Trophoblast cell (in vitro differentiated cells and primary cell): ENCODE measurements around the gene SLC25A40.
"Not testable (repeated sequence)": the region's sequence is repeated elsewhere in the genome, so short reads cannot be mapped to it uniquely, and the experiment has no call there.

Source experiments
- DNase-seq, 2 donors: peaks; one replicate each; pipeline ENCODE4 v3.0.0-alpha.2; 2016
- H2AFZ ChIP-seq: 2 replicates; pipeline ENCODE4 v1.6.1; 2013; ENCODE audit warnings: low read length, moderate library complexity, mild to moderate bottlenecking; ENCODE audit not compliant: insufficient read depth, poor library complexity
- H2AK5ac ChIP-seq: 2 replicates; pipeline ENCODE4 v1.6.1; 2013; ENCODE audit warnings: mild to moderate bottlenecking, low read length
- H2BK120ac ChIP-seq: 2 replicates; pipeline ENCODE4 v1.6.1; 2013; ENCODE audit warnings: low read length, mild to moderate bottlenecking, moderate library complexity; ENCODE audit not compliant: insufficient read depth, poor library complexity
- H2BK12ac ChIP-seq: 2 replicates; pipeline ENCODE4 v1.6.1; 2013; ENCODE audit warnings: mild to moderate bottlenecking, low read length, moderate library complexity
- H2BK5ac ChIP-seq: 2 replicates; pipeline ENCODE4 v1.6.1; 2013; ENCODE audit warnings: low read length, low read depth, moderate library complexity, mild to moderate bottlenecking; ENCODE audit not compliant: poor library complexity
- H3K14ac ChIP-seq: 2 replicates; pipeline ENCODE4 v1.6.1; 2013; ENCODE audit warnings: mild to moderate bottlenecking, low read length
- H3K18ac ChIP-seq: 2 replicates; pipeline ENCODE4 v1.6.1; 2013; ENCODE audit warnings: mild to moderate bottlenecking, low read length
- H3K23ac ChIP-seq: 2 replicates; pipeline ENCODE4 v1.6.1; 2013; ENCODE audit warnings: low read length
- H3K27ac ChIP-seq: 2 replicates; pipeline ENCODE4 v1.5.1; 2013; ENCODE audit warnings: low read depth, mild to moderate bottlenecking, inconsistent platforms, low read length, moderate library complexity
- H3K27me3 ChIP-seq: 2 replicates; pipeline ENCODE4 v1.6.1; 2013; ENCODE audit warnings: inconsistent platforms, mild to moderate bottlenecking, low read length, moderate library complexity; ENCODE audit not compliant: insufficient read depth
- H3K36me3 ChIP-seq, 2 experiments: 1 replicate in 1 of 2; 2 replicates in 1 of 2; pipeline ENCODE4 v1.6.1; 2013; ENCODE audit warnings: low read length in 2 of 2, mild to moderate bottlenecking in 2 of 2, moderate library complexity in 1 of 2; ENCODE audit not compliant: insufficient read depth in 2 of 2, control insufficient read depth in 1 of 2
- H3K4ac ChIP-seq: 2 replicates; pipeline ENCODE4 v1.6.1; 2013; ENCODE audit warnings: low read depth, mild to moderate bottlenecking, low read length, moderate library complexity
- H3K4me1 ChIP-seq, 2 experiments: 1 replicate in 1 of 2; 2 replicates in 1 of 2; pipeline ENCODE4 v1.6.1; 2013; ENCODE audit warnings: low read length in 2 of 2, mild to moderate bottlenecking in 2 of 2, moderate library complexity in 1 of 2; ENCODE audit not compliant: insufficient read depth in 2 of 2, control insufficient read depth in 1 of 2
- H3K4me2 ChIP-seq: 2 replicates; pipeline ENCODE4 v1.6.1; 2013; ENCODE audit warnings: inconsistent platforms, mild to moderate bottlenecking, low read length, moderate library complexity
- H3K4me3 ChIP-seq: 2 replicates; pipeline ENCODE4 v1.5.1; 2013; ENCODE audit warnings: mild to moderate bottlenecking, low read depth, low read length, inconsistent platforms
- H3K79me1 ChIP-seq: one replicate; pipeline ENCODE4 v1.6.1; 2013; ENCODE audit warnings: low read length
- H3K79me2 ChIP-seq: 2 replicates; pipeline ENCODE4 v1.6.1; 2013; ENCODE audit warnings: low read length, mild to moderate bottlenecking; ENCODE audit not compliant: control insufficient read depth, insufficient read depth, poor library complexity
- H3K9ac ChIP-seq: 2 replicates; pipeline ENCODE4 v1.6.1; 2013; ENCODE audit warnings: mild to moderate bottlenecking, low read length
- H3K9me3 ChIP-seq: 2 replicates; pipeline ENCODE4 v1.6.1; 2013; ENCODE audit warnings: low read depth, mild to moderate bottlenecking, control low read depth, inconsistent platforms, low read length; ENCODE audit not compliant: insufficient read depth
- H4K12ac ChIP-seq: 2 replicates; pipeline ENCODE4 v1.6.1; 2013; ENCODE audit warnings: low read depth, mild to moderate bottlenecking, low read length, moderate library complexity
- H4K8ac ChIP-seq: 2 replicates; pipeline ENCODE4 v1.6.1; 2013; ENCODE audit warnings: low read depth, mild to moderate bottlenecking, low read length, moderate library complexity
- H4K91ac ChIP-seq: one replicate; pipeline ENCODE4 v1.6.1; 2013; ENCODE audit warnings: low read depth, mild to moderate bottlenecking, low read length, moderate library complexity
- WGBS: extraction: QIAGEN DNeasy Blood & Tissue Kit; methylation state at CpG from one replicate; pipeline ENCODE4 v1.1.7; 2013; ENCODE audit warnings: missing lambda C conversion rate; ENCODE audit not compliant: insufficient read length, insufficient coverage; ENCODE audit errors: extremely low coverage; 5-methylcytosine and 5-hydroxymethylcytosine counted together

SLC25A40 gene

DNA sequence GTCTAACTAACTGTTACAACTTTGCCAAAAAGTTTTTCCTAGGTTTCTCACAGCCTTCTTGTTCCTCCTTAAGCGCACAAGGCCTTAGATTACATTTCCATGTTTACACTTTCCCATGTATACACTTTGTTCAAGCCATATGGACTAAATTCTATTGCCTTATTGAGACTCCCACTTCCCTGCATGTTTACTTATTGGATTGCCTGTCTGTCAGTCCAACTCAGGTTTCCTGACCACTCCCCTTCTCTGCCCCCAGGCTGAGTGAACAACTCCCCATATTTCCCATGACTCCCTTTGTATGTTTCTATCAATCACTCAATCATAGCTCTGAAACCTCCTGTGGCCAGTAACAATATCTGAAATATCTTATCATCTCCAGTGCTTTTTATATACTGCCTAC is 43.0 kb downstream of the SLC25A40 start:
- no peak overlapping the region for H4K12ac ChIP-seq
- no peak overlapping the region for H2BK12ac ChIP-seq
- no peak overlapping the region for H3K4ac ChIP-seq
- no peak overlapping the region for H3K4me2 ChIP-seq
- no peaks in the 10 kb centered on the region for H3K27me3 ChIP-seq
- no peak overlapping the region for H3K18ac ChIP-seq
- no peak overlapping the region for H2BK5ac ChIP-seq
- H3K23ac ChIP-seq, result no peak overlapping the region
- H2AFZ ChIP-seq, result no peak overlapping the region
- no peak overlapping the region for H4K8ac ChIP-seq
- no peak overlapping the region for H2BK120ac ChIP-seq
- no peak overlapping the region for H3K14ac ChIP-seq
- no peaks in the 10 kb centered on the region for H3K36me3 ChIP-seq
- H4K91ac ChIP-seq, result no peak overlapping the region
- H2AK5ac ChIP-seq, result no peak overlapping the region
- H3K4me1 ChIP-seq, result no peaks in the 10 kb centered on the region
- H3K79me2 ChIP-seq, result no peaks in the 10 kb centered on the region
- no peak for DNase-seq
- no peak overlapping the region for H3K27ac ChIP-seq
- no peak overlapping the region for H3K4me3 ChIP-seq
- H3K9me3 ChIP-seq, result no peaks in the 10 kb centered on the region
- WGBS, result no CpG with 5 or more reads among the region's 1 CpG
- H3K9ac ChIP-seq, result no peak overlapping the region
- H3K79me1 ChIP-seq, result no peaks in the 10 kb centered on the region

GRCh38 chr7:87831097-87831496 is 45.1 kb downstream of the SLC25A40 start:
- WGBS, result no CpG with 5 or more reads among the region's 1 CpG
- H3K27me3 ChIP-seq, result no peaks in the 10 kb centered on the region
- H2AFZ ChIP-seq, result no peak overlapping the region
- H3K4me2 ChIP-seq, result no peak overlapping the region
- no peak overlapping the region for H3K14ac ChIP-seq
- H2BK5ac ChIP-seq, result no peak overlapping the region
- H3K9ac ChIP-seq, result no peak overlapping the region
- H3K4me3 ChIP-seq, result no peak overlapping the region
- no peak overlapping the region for H4K91ac ChIP-seq
- H3K27ac ChIP-seq, result no peak overlapping the region
- DNase-seq, result no peak
- no peaks in the 10 kb centered on the region for H3K79me1 ChIP-seq
- no peaks in the 10 kb centered on the region for H3K79me2 ChIP-seq
- no peaks in the 10 kb centered on the region for H3K36me3 ChIP-seq
- H2BK12ac ChIP-seq, result no peak overlapping the region
- H2BK120ac ChIP-seq, result no peak overlapping the region
- no peaks in the 10 kb centered on the region for H3K9me3 ChIP-seq
- H2AK5ac ChIP-seq, result no peak overlapping the region
- H4K8ac ChIP-seq, result no peak overlapping the region
- H3K23ac ChIP-seq, result no peak overlapping the region
- no peak overlapping the region for H3K4ac ChIP-seq
- no peak overlapping the region for H3K18ac ChIP-seq
- H4K12ac ChIP-seq, result no peak overlapping the region
- H3K4me1 ChIP-seq, result no peaks in the 10 kb centered on the region

GRCh38 chr7:87828383-87828782 is 47.8 kb downstream of the SLC25A40 start:
- H4K12ac ChIP-seq, H2AK5ac ChIP-seq, H3K36me3 ChIP-seq, H3K4ac ChIP-seq, H3K9me3 ChIP-seq, H2BK5ac ChIP-seq, H3K79me1 ChIP-seq, H2AFZ ChIP-seq, H2BK120ac ChIP-seq, H4K91ac ChIP-seq, H3K14ac ChIP-seq, H3K79me2 ChIP-seq, H3K4me3 ChIP-seq, H3K27ac ChIP-seq, H3K4me1 ChIP-seq, H4K8ac ChIP-seq, H3K27me3 ChIP-seq, H3K23ac ChIP-seq, H3K18ac ChIP-seq, H3K4me2 ChIP-seq, H3K9ac ChIP-seq, H2BK12ac ChIP-seq, DNase-seq: not testable (repeated sequence)
- no CpG with 5 or more reads among the region's 1 CpG for WGBS

GRCh38 chr7:87825369-87825768 is 50.8 kb downstream of the SLC25A40 start:
- not testable (repeated sequence) for H3K9me3 ChIP-seq, H3K23ac ChIP-seq, H2BK5ac ChIP-seq, H2BK120ac ChIP-seq, H3K14ac ChIP-seq, H3K36me3 ChIP-seq, H2BK12ac ChIP-seq, H3K4me2 ChIP-seq, H3K79me1 ChIP-seq, H3K27ac ChIP-seq, H3K4ac ChIP-seq, H3K79me2 ChIP-seq, H3K4me3 ChIP-seq, H2AK5ac ChIP-seq, H4K12ac ChIP-seq, H4K8ac ChIP-seq, H2AFZ ChIP-seq, DNase-seq, H3K4me1 ChIP-seq, H4K91ac ChIP-seq, H3K27me3 ChIP-seq, H3K9ac ChIP-seq, H3K18ac ChIP-seq
- WGBS, result no CpG with 5 or more reads among the region's 2 CpGs
